GM19238 (cell line): ENCODE results near the gene JOSD1.

Source experiments
- DNase-seq: peaks from one replicate; pipeline ENCODE4 v3.0.0; 2011; ENCODE audit warnings: low spot score; ENCODE audit not compliant: insufficient read length

JOSD1 gene

DNA sequence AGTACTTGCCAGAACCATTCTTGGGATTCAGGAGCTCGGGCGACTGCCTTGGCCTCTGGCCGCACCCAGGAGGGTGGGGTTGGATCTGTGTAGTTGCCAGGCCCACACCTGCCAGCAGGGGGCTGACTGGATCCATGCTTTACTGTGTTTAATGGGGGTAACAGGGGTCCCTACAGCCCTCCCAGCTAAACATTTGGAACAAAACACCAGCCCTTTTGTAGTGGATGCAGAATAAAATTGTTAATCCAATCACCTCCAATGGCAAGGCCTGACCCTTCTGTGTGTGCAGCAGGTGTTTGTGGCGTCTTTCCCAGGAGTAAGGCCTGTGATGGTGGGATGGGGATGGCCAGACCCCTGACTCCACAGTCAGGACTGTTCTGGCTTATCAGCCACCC lies 32.6 kb upstream of the JOSD1 start:
- no peak for DNase-seq

DNA sequence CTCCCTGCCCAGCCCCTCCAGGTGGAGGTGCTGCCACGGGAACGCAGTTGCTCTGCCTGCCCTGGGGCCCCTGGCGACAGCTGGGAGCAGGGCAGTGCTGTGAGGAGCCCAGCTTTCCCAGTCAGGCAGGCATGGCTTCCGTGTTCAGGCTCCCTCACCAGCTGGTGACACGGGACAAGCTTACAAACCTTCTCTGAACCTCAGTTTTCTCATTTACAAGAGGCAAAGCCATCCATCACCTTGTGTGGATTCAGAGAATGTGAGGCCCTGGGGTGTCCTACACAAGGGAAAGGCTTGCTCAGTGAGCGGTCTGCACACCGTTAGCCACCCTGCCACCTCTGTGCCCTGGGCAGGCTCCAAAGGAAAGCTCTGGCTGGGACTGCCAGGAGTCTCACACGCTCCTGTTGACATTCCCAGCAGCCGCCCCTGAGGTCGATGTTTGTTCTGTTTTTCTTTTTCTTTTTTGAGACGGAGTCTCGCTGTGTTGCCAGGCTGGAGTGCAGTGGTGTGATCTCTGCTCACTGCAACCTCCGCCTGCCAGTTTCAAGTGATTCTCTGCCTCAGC lies 31.6 kb upstream of the JOSD1 start:
- DNase-seq, result no peak

DNA sequence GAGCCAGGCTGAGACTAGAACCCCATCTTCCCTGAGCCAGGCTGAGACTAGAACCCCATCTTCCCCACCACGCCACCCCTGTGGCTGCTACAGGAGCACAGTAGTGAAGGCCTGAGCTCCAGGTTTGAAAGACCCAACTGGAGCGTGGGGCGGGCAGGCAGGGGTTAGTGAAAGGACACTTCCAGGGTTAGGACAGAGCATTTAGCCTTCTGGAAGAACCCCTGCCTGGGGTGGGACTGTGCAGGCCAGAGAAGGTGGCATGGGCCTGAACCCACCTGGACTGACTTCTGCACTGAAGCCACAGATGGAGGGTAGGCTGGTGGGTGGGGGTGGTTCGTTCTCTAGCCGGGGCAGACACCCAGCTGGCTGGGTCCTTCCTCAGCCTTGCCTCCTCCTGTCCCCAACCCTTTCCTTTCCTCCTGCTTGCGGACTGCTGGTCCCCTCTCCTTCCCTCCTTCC lies 31.0 kb upstream of the JOSD1 start:
- no peak for DNase-seq

DNA sequence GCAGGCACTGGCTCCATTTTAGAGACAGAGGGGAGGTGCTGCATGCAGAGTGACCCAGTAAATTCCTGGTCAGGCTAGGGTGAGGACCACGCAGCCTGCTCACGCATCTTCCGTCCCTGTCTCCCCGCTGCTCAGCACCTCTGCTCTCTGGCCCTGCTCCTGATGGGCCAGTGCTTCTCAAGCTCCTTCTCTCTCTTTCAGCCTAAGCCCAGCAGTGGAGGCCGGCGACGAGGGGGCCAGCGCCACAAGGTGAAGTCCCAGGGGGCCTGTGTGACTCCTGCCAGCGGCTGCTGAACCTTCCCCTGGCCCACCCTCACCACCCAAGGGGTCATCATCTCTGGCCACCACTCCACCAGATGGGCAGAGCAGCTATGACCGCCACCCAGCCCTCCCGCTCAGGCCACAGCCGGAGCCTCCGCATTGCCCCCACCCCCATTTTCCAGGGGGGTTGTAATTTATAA lies 29.7 kb upstream of the JOSD1 start:
- no peak for DNase-seq

DNA sequence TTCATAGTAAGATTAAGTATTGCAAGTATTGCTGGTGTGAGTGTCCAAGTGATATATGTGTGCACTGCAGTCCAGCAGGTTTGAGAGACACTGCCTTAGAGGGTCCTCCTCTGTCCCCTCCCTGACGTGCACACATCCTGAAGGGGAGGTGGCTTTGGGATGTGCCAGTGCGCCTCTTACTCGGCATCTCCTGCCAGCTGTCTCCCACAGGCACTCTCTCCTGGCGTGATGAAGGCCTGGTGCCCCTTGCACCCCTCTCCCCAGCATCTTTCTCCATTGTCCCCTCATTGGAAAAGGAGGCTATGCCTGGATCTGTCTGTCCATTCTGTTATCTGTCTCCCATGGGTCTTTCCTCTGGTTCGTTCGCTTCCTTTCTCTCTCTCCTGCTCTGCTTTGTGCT lies 29.2 kb upstream of the JOSD1 start:
- no peak for DNase-seq

DNA sequence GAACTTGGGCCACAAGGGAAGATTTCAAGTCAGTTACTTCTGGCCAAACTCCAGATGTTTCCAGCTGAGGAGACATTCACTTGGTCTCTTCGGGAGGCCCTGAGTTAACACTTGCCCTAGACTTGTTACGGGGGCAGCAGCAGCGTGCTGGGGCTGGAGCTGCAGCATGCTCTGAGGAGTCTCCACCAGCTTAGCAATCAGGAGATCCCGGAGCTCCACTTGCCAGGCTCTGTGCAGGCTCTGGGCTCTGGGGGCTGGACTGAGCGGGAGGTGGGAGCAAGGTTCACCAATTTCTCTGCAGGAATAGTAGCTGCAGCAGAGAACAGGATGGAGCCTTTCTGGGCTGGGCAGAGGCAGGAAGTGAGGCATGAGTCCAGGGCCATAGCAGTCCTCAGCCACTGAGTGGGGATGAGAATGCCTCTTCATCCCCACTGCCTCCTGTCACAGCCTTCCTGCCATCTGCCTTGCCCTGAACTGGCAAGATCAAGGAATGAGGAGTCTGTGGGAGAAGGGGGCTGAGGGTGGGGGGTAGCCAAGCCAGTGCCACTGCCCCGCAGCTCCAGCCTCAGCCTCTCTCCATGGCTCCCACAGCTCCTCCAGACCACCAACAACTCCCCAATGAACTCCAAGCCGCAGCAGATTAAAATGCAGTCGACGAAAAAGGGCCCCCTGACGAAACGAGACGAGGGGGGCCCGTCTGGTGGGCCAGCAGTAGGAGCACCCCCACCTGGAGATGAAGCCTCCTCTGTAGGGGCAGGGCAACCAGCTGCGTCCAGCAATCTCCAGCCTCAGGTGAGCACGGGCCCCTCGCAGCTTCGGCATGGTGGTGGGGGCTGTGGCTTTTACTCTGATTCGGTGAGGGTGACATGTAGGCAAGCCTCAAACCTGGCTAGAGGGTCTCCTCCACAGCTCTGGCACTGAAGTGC lies 28.4 kb upstream of the JOSD1 start:
- no peak for DNase-seq

DNA sequence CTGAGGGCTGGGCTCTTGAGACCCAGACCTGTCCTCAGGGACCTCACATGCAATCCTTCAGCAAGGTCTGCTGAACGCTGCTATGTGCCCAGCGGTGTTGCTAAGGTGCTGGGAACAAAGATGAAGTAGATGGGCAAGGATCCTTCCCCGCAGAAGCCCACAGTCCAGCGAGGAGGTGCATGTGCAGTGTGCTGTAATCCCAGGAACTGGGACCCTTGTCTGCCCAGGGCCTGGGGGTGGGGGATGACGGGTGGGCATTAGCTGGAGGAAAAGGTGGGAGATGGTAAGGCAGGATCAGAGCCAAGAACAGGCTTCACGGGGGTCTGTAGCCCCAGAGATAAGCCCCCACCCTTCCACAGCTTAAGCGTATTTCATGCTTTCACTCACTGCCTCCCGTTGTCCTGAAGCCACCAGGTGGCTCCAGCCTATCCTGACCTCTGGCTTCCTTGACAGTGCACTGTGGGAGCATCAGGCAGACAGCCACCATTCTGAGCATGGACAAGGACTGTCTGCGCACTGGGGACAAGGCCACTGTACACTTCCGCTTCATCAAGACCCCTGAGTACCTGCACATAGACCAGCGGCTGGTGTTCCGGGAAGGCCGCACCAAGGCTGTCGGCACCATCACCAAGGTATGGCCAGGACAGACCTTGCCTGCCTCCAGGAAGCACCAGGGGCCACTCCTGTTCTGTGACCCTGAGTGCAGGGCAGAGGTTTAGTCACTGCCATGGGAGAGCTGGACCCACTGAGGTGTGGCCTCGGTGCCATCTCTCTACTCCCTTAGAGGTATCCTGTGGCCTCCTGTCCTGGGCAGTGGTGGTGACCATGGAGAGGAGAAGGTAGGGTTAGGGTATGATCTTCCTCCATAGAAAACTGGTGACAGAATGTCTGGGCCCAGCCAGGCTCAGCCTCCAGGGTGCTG lies 27.0 kb upstream of the JOSD1 start:
- no peak for DNase-seq

DNA sequence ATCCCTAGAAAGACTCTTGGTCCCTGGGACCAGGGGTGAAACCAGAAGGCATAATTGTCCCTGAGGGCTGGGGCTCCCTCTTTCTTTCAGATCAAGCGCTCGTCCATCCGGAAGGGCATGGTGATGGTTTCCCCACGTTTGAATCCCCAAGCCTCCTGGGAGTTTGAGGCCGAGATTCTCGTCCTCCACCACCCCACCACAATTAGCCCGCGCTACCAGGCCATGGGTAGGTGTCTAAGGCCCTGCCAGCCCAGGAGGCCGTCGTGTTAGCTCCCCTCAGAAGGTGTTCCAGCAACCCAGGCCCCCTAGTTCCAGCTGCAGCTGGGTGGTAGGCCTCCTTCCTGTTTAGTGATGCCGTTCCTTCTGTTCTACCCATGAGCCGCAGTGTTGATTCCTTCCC lies 26.4 kb upstream of the JOSD1 start:
- DNase-seq, result no peak

DNA sequence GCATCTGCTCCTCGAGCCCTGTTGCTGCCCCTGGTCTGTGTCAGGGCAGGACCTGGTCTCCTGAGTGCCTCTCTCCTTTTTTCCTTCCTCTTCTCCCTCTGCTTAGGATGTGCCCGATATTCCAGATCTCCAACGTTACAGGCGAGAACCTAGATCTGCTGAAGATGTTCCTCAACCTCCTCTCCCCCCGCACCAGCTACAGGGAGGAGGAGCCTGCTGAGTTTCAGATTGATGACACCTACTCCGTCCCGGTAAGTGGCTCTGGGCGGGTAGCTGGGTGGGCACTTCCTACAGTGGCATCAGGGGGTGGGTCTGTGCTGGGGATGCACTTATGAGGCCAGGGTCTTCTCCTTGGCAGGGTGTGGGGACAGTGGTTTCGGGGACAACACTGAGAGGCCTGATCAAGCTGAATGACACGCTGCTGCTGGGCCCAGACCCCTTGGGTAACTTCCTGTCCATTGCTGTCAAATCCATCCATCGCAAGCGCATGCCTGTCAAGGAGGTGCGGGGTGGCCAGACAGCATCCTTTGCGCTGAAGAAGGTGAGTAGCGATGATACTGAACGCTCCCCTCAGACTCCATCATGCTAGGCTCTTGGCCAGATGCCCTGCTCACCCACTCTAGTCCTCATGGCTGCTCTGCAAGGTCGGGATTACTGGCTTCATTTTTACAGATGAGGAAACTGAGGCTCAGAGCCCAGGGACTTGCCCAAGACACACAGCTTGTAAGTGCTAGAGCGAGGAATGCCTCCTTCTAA lies 25.3 kb upstream of the JOSD1 start:
- no peak for DNase-seq

DNA sequence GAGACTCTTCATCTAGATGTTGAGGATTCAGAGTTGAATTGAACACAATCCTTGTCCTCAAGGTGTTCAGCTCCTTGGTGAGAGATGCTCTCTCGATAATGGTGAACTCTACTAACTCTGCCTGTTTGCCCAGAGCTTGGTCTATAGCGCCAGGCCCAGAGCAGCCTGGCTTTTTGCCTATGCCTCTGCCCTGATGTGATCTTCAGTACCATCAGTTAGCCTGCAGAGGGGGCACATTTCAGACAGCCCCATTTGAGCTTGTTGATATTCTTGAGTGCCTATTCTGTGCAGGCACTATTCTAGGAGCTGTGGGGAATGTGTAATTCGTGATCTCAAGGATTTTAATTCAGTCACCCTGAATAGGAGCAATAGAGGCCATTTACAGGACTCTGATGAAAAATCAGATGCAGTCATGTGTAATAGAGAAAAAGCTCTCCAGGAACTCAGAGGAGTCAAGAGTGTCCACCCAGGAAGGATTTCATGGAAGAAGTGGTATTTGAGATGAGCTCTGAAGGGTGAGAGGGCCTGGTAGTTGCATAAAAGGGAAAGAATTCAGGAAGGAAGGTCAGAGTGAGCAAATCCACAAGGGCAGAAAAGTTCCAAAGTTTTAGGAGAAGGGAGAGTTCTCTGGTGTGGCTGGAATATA lies 24.3 kb upstream of the JOSD1 start:
- DNase-seq, result no peak

DNA sequence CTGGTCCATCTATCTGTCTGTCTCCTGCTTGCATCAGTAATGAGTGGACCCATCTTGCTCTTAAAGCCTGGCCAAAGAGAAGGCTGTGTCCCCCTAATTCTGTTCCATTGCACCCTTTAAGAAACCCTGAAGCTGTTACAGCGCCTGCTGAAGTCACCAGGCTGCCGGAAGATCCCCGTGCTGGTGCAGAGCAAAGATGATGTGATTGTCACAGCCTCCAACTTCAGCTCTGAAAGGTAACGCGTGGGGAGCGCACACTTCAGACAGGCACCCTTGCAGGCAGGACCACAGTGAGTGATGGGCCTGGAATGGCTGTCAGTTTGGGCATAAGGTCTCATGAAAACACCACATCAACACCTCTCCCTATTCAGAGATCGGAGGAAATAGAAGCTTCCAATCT lies 23.4 kb upstream of the JOSD1 start:
- DNase-seq, result no peak

DNA sequence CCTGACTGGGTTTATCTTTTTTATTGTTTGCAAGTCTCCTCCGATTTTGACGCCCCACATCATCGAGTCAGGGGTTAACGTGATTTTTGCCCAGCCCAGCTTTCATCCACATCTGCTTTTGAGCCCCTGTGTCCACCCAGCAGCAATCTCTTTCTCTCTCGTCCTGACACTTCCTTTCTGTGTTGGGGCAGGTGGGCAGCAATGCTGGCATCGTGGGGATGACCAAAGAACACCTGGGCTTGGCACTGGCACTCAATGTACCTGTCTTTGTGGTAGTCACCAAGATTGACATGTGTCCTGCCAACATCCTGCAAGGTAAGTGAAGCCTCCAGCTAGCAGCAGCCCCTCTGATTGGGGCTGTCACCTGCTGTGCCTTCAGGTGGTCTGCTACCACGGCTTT lies 20.8 kb upstream of the JOSD1 start:
- DNase-seq, result no peak

DNA sequence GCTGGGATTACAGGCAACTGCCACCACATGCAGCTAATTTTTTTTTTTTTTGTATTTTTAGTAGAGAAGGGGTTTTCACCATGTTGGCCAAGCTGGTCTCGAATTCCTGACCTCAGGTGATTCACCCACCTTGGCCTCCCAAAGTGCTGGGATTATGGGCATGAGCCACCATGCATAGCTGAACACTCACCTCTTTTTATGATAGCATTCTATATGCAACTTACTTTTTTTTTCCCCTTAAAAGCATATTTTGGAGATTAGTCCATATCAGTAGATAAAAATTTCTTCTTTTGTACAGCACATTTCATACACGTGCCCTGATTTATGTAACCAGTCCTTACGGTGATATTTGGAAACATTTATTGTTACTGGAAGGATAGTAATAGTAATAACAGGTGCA lies 19.6 kb upstream of the JOSD1 start:
- no peak for DNase-seq

DNA sequence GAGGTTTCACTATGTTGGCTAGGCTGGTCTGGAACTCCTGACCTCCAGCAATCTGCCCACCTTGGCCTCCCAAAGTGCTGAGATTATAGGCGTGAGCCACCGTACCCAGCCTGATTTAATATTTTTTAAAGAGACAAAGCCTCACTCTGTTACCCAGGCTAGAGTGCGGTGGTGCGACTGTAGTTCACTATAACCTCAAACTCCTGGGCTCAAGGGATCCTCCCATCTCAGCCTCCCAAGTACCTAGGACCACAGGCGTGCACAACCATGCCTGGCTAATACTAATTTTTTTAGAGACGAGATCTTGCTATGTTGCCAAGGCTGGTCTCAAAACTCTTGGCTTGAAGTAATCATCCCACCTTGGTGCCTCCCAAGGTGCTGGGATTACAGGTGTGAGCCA lies 18.5 kb upstream of the JOSD1 start:
- no peak for DNase-seq

DNA sequence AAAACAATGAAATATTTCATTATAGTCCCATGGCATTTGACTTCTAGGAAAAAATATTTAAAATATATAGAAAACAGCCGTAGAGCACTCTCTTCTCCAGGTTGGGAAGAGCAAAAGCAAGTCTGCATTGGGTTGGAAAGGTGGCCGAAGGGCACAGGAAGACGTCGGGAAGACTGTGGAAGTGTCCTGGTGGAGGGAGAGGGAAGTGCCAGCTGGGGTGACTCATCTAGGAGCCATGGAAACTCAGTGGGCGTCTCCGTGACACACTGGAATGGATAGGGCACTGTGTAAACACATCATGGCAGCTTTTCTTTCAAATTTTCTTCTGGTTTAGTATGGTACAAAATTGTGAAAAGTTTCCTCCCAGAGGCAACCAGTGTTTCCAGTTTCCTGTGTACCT lies 17.7 kb upstream of the JOSD1 start:
- no peak for DNase-seq

DNA sequence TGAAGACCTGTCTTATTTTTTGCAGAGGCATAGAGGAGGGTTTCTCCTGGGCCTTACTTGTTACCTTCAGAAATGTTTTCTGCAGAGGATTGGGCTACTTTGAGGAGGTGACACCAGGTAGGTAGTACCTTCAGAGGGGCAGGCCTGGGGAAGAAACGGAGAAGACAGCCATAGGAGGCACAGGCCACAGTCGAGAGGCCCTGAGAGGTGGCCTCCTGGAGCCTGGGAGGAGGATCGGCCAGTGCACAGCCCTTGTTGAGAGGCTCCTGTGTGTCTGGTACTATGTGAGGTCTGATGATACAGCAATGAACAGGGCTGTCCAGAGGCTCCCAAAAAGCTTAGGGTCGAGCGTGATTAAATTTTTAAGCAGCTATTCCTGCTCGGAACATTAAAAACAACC lies 16.5 kb upstream of the JOSD1 start:
- DNase-seq, result no peak

DNA sequence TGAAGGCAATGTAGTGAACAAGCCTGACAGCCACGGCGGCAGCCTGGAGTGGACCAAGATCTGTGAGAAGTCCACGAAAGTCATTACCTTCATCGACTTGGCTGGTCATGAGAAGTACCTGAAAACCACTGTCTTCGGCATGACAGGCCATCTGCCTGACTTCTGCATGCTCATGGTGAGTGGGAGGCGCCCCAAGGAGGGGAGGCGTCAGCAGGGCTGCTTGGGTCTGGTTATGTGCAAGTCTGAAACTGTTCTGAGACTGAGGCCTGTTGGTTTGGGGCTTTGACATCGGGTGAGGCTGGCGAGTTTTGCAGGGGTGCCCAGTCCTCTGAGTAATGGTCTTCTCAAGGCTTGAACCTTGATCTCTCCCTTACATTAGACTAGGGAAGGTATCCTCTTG lies 16.1 kb upstream of the JOSD1 start:
- DNase-seq, result no peak

DNA sequence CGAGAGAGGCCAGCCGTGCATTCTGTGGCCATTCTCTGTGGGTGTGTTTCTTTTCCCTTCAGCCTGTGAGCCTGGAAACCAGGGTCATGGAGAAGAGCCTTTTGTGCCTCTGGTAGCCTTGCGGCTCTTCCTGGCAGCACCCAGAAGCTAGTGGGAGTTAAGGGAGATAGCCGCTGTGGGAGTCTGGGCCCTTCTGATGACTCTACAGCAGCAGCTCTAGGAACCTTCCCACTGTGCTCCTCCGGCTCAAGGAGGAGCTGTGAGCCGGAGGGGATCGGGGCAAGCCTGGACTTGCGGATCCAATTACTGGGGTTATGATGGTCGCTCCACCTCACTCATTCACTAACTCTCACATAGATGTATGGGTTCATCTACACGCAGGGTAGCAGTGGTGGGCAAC lies 15.5 kb upstream of the JOSD1 start:
- DNase-seq, result no peak

DNA sequence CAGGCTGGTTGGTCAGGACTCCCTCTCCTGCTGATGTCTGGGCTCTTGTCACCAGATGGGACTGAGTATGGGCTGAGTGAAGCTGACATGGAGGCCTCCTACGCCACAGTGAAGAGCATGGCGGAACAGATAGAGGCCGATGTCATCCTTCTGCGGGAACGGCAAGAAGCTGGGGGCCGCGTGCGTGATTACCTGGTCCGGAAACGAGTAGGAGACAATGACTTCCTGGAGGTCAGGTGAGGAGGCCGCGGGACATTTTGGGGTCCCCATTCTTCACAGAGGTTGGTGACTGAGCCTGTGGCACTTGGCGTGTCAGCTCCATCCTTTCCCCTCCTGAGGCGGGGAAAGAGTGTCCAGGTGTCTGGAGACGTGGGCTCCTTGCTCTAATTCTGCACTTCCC lies 15.1 kb upstream of the JOSD1 start:
- no peak for DNase-seq

DNA sequence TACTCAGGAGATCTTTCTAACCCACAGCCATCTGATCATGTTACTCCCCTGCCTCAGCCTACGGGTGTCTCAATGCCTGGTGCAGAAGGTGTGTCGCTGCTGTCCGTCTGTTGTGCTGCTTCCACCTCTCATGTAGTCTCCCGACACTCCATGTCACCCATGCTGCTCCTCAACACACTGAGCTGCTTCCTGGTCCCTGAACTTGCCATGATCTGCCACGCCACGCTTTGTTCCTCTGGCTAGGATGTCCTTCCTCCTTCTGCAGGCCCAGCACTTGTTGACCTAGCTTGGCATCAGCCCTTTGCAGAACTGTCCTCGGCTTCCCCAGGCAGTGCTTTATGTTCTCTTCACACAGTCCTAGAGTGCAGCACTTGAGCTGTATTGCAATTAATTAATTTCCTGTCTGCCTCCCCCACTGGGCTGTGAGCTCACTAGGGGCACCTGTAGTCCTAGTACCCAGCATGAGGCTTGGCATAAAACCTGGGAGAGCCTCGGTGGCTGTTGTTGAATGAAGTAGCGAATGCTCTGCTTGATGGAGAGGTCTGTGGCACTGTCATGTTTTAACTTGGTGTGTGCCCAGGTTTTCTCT lies 14.5 kb upstream of the JOSD1 start:
- DNase-seq, result no peak
